ENCODE measurements around the gene TMPRSS13.

The TMPRSS13 gene

DNA sequence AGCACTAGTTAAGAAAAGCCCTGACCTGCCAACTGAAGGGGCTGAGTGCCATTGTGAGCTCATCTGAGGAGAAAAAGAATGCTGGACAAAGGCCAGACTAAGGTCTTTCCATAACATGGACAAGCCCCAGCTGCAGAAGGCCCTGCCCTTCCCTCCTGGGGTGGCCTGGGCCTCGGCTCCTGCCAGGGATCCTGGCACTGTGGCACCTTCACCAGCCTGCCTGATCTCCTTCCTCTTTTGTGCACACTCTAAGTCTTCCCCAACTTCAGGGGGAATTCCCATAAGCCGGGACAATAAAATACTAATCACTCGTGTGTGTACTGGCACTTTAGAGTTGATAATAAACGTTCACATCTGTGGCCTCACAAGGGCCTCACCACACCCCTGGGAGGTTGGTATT lies 9.9 kb downstream of the TMPRSS13 start:
- TF ChIP-seq, protein P1, sequence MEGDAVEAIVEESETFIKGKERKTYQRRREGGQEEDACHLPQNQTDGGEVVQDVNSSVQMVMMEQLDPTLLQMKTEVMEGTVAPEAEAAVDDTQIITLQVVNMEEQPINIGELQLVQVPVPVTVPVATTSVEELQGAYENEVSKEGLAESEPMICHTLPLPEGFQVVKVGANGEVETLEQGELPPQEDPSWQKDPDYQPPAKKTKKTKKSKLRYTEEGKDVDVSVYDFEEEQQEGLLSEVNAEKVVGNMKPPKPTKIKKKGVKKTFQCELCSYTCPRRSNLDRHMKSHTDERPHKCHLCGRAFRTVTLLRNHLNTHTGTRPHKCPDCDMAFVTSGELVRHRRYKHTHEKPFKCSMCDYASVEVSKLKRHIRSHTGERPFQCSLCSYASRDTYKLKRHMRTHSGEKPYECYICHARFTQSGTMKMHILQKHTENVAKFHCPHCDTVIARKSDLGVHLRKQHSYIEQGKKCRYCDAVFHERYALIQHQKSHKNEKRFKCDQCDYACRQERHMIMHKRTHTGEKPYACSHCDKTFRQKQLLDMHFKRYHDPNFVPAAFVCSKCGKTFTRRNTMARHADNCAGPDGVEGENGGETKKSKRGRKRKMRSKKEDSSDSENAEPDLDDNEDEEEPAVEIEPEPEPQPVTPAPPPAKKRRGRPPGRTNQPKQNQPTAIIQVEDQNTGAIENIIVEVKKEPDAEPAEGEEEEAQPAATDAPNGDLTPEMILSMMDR (IDR thresholded peaks at IDR 0.05; ENCODE audit: low read depth, low read length, missing control alignments) = no peak
- DNase-seq (ENCODE audit: low read depth) = no peak
- in situ Hi-C loops (cut with HindIII; ENCODE audit: low sequenced_read_pairs) = no loop called here
- no peak overlapping the region for H3K4me3 ChIP-seq (ENCODE audit: low read depth, low read length)

DNA sequence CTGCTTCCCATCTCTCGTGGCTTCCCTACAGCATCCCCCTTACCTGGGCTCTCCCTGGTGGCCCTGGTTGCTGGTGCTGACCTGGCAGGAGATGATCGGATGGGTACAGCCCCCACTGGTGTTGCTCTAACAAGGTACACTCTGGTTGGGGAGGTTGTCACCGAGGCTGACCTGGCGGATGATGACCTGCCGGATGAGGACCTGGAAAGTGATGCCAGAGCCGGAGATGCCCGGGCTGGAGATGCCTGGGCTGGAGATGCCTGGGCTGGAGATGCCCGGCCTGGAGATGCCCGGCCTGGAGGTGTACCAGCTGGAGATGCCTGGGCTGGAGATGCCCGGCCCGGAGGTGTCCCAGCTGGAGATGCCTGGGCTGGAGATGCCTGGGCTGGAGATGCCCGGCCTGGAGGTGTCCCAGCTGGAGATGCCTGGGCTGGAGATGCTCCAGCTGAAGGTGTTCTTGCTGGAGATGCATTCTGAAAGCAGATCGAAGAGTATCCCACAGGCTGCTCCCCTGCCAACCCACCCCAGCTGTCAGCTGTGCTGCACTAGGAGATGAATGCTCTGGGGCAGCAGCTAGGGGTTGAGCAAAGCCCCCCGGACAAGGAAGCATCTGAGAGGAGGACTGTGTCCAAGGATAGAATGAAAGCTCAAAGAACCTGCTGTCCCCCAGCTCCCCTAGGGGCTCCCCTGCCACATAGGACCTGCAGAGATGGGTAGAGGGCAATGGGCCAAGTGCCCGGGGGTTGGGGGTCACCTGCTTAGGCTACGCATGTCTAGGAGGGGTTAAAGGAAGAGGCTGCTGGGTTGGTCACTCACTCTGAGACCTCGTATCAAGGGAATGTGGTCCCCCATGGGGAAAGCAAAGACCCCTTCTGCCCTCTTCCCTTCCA lies 10.6 kb downstream of the TMPRSS13 start:
- DNase-seq (ENCODE audit: low read depth) = no peak
- in situ Hi-C loops (cut with HindIII; ENCODE audit: low sequenced_read_pairs) = no loop called here
- TF ChIP-seq, protein P1 (IDR thresholded peaks at IDR 0.05; ENCODE audit: low read depth, low read length, missing control alignments) = no peak
- no peak overlapping the region for H3K4me3 ChIP-seq (ENCODE audit: low read depth, low read length)

DNA sequence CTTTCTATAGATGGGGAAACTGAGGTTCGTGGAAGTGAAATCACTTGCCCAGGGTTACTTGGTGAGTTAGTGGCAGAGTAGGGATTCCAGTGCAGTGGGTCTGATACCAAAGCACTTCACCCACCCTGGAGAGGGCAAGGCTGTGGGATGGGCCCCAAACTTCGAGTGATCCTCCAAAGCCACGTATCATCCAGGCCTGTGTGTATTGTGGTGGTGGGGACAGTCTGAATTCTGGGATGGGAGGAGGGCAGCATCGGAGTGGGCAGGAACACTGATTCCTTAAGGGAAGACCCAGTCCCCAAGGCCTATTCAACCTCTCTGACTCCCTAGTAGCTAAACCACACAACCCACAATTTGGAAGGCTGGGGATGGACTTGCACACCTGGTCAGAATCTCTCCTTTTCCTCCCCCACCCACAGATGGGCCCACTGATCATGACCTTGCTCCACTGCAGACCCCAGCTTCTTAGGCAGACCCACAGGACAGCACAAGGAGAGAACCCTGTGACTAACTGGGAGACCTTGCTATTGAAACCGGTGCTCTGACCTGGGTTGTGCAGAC lies 11.5 kb downstream of the TMPRSS13 start:
- TF ChIP-seq, protein P1 (IDR thresholded peaks at IDR 0.05; ENCODE audit: low read depth, low read length, missing control alignments) = no peak
- no peak for DNase-seq (ENCODE audit: low read depth)
- no peak overlapping the region for H3K4me3 ChIP-seq (ENCODE audit: low read depth, low read length)
- in situ Hi-C loops (cut with HindIII; ENCODE audit: low sequenced_read_pairs) = no loop called here

DNA sequence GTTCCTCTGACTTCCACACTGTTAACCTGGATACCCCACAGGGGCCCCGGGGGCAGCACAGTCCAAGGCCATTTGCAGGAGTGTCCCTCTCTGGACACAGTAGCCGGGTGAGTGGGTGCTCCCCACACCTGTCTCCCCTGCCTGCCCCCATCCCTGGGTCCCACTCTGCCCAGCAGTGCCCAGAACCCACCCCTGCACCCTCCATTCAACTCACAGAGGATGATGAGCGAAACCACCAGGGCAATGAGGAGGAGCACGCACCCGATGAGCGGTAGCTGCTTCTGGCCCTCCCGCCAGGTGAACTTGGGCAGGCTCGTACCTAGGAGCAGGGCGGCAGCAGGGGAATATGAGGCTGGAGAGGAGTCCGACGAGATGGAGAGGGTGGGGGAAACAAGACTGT lies 12.2 kb downstream of the TMPRSS13 start:
- TF ChIP-seq, protein P1 (IDR thresholded peaks at IDR 0.05; ENCODE audit: low read depth, low read length, missing control alignments) = no peak
- in situ Hi-C loops (cut with HindIII; ENCODE audit: low sequenced_read_pairs) = no loop called here
- no peak for DNase-seq (ENCODE audit: low read depth)
- no peak overlapping the region for H3K4me3 ChIP-seq (ENCODE audit: low read depth, low read length)

DNA sequence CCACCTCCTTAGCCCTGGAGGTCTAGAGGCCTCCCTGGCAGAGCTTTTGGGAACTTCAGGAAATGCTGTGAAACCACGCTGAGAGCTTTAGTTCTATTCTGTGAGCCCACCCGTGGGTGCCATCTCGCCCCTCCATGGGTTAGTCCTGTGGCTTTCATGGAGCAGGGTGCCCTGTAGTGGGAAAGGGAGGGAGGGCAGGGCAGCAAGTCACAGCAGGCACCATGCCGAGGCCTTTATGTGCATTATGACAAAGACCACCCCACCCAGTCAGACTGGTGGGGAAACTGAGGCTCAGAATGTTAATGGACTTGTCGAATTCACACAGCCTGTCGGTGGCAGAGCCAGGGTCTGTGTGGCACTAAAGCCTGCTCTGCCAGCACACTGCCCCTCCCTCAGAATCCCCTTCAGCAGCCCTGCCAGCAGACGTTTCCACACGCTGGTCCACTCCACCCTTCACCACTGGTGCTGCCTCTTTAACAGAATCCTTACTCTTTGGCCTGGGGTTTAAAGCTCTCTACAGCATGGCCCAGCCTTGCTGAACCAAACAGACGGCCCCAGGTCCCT lies 13.4 kb downstream of the TMPRSS13 start:
- no peak overlapping the region for H3K4me3 ChIP-seq (ENCODE audit: low read depth, low read length)
- DNase-seq (ENCODE audit: low read depth) = no peak
- in situ Hi-C loops (cut with HindIII; ENCODE audit: low sequenced_read_pairs) = no loop called here
- TF ChIP-seq, protein P1 (IDR thresholded peaks at IDR 0.05; ENCODE audit: low read depth, low read length, missing control alignments) = no peak

DNA sequence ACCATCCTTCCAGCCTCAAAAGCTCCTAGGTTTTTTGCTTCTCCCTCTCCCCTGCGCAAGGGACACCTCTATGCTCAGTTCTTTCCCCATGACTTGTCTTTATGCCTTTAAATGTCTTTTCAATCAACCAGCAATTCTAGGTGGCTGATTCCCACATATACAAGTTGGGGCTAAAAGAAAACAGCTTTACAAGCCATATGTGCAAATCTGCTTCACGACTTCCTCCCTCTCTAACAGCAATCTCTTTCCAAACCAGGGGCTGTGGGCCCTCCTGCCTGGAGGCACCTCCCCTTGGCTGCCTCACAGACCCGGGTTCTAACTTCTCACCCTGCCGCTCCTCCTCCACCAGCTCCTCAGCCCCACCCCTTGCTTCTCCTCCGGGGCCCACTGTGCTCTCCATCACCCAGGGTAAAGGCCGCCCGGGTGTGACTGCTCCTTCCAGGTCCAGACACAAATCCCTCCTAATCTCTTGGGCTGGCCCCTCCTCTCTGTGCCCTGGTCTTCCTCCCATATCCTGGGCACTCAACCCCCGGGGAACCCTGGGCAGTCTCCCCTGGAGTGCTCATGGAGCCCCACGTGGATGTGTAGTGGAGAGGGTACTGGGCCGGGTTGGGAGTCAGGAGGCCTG lies 14.1 kb downstream of the TMPRSS13 start:
- no peak overlapping the region for H3K4me3 ChIP-seq (ENCODE audit: low read depth, low read length)
- DNase-seq (ENCODE audit: low read depth) = no peak
- in situ Hi-C loops (cut with HindIII; ENCODE audit: low sequenced_read_pairs) = no loop called here
- TF ChIP-seq, protein P1 (IDR thresholded peaks at IDR 0.05; ENCODE audit: low read depth, low read length, missing control alignments) = no peak
